Measurements from ENCODE around the gene SMARCD2.

DNA sequence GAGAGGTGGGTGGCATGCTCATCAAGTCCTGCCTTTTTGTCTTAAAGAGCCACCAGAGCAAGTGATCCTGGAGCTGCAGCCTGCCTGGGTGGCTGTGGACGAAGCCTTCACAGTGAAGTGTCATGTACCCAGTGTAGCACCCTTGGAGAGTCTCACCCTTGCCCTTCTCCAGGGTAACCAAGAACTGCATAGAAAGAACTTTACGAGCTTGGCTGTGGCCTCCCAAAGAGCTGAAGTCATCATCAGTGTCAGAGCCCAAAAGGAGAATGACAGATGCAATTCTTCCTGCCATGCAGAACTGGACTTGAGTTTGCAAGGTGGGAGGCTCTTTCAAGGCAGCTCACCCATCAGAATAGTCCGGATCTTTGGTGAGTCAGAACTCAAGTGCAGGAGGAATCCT lies 16.8 kb upstream of the SMARCD2 start:
- TF ChIP-seq, protein P1, sequence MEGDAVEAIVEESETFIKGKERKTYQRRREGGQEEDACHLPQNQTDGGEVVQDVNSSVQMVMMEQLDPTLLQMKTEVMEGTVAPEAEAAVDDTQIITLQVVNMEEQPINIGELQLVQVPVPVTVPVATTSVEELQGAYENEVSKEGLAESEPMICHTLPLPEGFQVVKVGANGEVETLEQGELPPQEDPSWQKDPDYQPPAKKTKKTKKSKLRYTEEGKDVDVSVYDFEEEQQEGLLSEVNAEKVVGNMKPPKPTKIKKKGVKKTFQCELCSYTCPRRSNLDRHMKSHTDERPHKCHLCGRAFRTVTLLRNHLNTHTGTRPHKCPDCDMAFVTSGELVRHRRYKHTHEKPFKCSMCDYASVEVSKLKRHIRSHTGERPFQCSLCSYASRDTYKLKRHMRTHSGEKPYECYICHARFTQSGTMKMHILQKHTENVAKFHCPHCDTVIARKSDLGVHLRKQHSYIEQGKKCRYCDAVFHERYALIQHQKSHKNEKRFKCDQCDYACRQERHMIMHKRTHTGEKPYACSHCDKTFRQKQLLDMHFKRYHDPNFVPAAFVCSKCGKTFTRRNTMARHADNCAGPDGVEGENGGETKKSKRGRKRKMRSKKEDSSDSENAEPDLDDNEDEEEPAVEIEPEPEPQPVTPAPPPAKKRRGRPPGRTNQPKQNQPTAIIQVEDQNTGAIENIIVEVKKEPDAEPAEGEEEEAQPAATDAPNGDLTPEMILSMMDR (conservative IDR thresholded peaks at IDR 0.05; ENCODE audit: low read length), result no peak
- no peak for TF ChIP-seq EZH2phosphoT487 (IDR thresholded peaks at IDR 0.05; ENCODE audit: borderline replicate concordance, low read depth, low read length)

Measured in OCI-LY7 (cell line).